Upper lobe of right lung (tissue), 1 donor: ENCODE data around the gene NOD2. TPM values are rescaled to one million over a fixed set of nuclear protein-coding genes. Genes with fewer than 3 reads are reported as not detected.
A peak's percentile ranks its signal among the peaks of the same experiment; 100 is the strongest.

ENCODE experiments used
- ATAC-seq: fragments of 200-7000 bp; cut with Tn5 transposase; one replicate; pipeline ENCODE4 v1.9.1; 2020; ENCODE audit warnings: mild to moderate bottlenecking, moderate library complexity
- DNase-seq: peaks from one replicate; pipeline ENCODE4 v3.0.0-alpha.2; 2020
- H3K27ac ChIP-seq: fragments of 200-600 bp; one replicate; pipeline ENCODE4 v1.8.0; 2022
- H3K27me3 ChIP-seq: fragments of 200-600 bp; one replicate; pipeline ENCODE4 v1.8.0; 2022; ENCODE audit warnings: mild to moderate bottlenecking
- H3K36me3 ChIP-seq: fragments of 200-600 bp; one replicate; pipeline ENCODE4 v1.8.0; 2022
- H3K4me1 ChIP-seq: fragments of 200-600 bp; one replicate; pipeline ENCODE4 v1.8.0; 2022
- H3K4me3 ChIP-seq: fragments of 200-600 bp; one replicate; pipeline ENCODE4 v1.8.0; 2022; ENCODE audit warnings: mild to moderate bottlenecking
- H3K9me3 ChIP-seq: fragments of 200-600 bp; one replicate; pipeline ENCODE4 v1.8.0; 2022
- intact Hi-C: fragments of 100-400 bp; cut with DNase I; formaldehyde crosslinking; loops from one replicate; pipeline ENCODE4 v1.11.0; 2022
- total RNA-seq: library from RNA; stranded (reverse); fragmentation: NEBNext Ultra II Directional; extraction: Animal tissue kit (Norgen Biotek cat#: 25700); gene quantifications from one replicate; pipeline ENCODE4 v1.2.1, GENCODE V29; 2021
- TF ChIP-seq, protein P1 (sequence below): fragments of 200-600 bp; IDR thresholded peaks from one replicate; pipeline ENCODE4 v1.8.0; 2022; ENCODE audit warnings: antibody characterized with exemption
- donor health status: DM: no; HTN: yes; CAD: no; lungs with severe emphysema.

The NOD2 gene
- total RNA-seq, 1 donor from 2014 or later: 4.2 TPM

DNA sequence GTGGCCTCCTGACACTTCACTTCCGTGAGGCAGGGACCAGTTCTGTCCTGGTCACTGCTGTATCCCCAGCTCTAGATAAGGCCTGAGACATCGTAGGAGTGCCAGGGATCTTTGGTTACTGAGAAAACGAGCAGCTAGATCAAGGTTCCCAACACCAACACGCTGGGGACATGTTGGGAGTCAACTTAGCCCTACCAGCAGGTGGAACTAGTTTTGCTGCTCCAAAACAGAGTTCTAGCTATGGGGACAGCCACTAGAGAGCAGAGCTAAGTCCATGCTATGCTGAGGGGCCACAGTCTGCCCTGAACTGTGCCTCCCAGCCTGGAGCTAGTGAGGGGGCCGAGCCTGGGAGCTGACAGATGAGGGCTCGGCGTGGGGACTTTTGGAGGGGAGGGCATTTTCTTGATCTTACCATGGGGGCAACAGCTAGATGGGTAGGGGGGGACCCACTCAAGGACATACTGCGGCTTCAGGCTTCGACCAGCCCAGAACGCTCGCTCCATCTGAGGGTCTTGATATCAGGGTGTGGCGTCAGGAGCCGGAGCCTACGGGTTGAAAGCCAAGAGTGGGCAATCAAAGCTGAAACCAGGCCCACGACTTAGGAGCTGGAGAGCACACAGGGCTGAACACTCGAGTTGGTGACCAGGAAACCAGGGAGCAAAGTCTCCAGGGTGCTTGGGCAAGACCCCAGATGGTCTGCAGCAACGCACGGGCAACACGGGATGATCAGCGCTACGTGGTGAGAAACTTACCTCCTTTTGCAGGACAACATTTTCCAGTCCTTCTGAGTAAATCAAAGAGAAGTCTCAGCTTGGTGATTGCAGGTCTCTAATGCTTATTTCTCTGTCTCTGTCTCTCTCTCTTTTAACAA lies 25.7 kb upstream of the NOD2 start:
- TF ChIP-seq, protein P1, sequence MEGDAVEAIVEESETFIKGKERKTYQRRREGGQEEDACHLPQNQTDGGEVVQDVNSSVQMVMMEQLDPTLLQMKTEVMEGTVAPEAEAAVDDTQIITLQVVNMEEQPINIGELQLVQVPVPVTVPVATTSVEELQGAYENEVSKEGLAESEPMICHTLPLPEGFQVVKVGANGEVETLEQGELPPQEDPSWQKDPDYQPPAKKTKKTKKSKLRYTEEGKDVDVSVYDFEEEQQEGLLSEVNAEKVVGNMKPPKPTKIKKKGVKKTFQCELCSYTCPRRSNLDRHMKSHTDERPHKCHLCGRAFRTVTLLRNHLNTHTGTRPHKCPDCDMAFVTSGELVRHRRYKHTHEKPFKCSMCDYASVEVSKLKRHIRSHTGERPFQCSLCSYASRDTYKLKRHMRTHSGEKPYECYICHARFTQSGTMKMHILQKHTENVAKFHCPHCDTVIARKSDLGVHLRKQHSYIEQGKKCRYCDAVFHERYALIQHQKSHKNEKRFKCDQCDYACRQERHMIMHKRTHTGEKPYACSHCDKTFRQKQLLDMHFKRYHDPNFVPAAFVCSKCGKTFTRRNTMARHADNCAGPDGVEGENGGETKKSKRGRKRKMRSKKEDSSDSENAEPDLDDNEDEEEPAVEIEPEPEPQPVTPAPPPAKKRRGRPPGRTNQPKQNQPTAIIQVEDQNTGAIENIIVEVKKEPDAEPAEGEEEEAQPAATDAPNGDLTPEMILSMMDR: no peak
- peaks cover 7% of the 10 kb centered on the region for H3K9me3 ChIP-seq
- ATAC-seq (no peak), DNase-seq (no peak)
- intact Hi-C loops: loop anchor here (10.0 kb wide), 1 partner anchor 293 kb away; no protein-coding TSS in a partner anchor
- peaks cover 8% of the 10 kb centered on the region for H3K4me1 ChIP-seq
- H3K27me3 ChIP-seq: no peaks in the 10 kb centered on the region
- H3K27ac ChIP-seq: peak overlapping the region; percentile 68
- H3K36me3 ChIP-seq: no peaks in the 10 kb centered on the region
- H3K4me3 ChIP-seq: no peak overlapping the region

DNA sequence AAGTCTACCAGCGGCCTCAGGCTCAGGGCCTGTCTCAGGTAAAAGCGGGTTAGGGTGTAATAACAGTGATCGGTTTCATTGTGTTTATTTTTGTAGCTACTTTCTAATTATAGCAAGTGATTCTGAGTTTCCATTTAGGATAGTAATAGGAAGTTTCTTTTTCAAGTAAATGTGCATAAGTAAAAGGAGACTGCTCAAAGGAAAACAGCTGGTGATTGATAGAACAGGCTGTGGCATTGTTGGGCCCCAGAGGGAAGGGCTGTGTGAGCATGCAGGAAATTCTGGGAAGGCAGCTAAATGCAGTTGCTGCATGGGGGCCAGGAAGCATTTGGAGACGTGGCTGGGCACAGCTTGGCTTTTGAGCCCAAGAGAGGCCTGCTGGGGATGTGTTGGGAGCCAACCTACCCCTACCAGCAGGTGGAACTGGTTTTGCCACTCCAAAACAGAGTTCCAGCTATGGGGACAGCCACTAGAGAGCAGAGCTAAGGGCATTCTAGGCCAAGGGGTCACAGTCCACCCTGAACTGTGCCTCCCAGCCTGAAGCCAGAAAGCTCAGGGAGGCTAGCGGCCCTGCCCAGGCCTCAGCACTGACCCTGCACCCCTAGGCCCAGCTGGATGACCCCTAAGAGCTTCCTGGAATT lies 24.9 kb upstream of the NOD2 start:
- Histone ChIP-seq H3K9me3 (peaks cover 7% of the 10 kb centered on the region), H3K4me1 (peaks cover 8% of the 10 kb centered on the region), H3K36me3 (no peaks in the 10 kb centered on the region), H3K27me3 (no peaks in the 10 kb centered on the region), H3K4me3 (no peak overlapping the region), H3K27ac (peak overlapping the region; percentile 36)
- ATAC-seq (peak; percentile 71), DNase-seq (no peak)
- intact Hi-C loops: loop anchor here (10.0 kb wide), 1 partner anchor 294 kb away; no protein-coding TSS in a partner anchor
- TF ChIP-seq, protein P1: no peak

DNA sequence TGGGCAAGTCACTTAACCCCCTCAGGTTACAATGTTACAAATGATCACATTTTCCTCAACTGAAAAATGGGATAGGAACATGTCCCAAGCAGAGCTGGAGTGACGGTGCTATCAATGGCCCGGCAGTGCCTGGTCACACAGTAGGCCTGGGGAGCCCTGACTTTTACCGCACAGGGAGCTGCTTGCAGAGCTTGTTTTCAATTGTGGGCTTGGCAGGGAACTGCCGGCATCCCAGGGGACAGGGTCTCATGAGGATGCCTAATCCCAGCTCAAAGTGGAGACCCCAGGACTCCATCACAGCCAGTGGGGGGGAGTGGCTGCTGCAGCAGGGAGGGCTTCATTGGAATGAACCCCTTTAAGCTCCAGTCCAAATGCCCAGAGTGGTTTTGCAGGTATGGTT lies 23.7 kb upstream of the NOD2 start:
- peaks cover 5% of the 10 kb centered on the region for H3K4me1 ChIP-seq
- intact Hi-C loops: loop anchor here (10.0 kb wide), 1 partner anchor 295 kb away; no protein-coding TSS in a partner anchor
- TF ChIP-seq, protein P1: no peak
- H3K27me3 ChIP-seq: no peaks in the 10 kb centered on the region
- ATAC-seq (no peak), DNase-seq (no peak)
- no peak overlapping the region for H3K4me3 ChIP-seq
- H3K9me3 ChIP-seq: peaks cover 7% of the 10 kb centered on the region
- H3K36me3 ChIP-seq: no peaks in the 10 kb centered on the region
- no peak overlapping the region for H3K27ac ChIP-seq

DNA sequence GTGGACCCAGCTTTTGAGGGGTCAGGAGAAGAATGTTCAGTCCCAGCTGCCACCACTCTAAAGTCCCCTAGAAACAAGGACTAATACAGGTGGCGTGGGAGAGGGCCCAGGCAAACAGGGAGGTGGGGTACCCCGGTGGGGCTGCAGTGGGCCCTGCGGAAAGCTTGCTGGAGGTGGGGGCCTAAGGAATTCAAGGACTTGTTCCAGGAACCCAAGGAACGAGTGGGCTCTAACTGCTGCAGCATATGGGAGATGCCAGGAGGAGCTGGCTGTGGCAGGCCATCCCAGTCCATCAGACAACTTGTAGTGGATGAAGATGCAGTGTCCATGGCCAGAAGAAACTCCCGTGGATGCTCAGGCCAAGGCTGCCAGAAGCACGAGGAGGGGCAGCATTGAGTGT lies 22.9 kb upstream of the NOD2 start:
- Histone ChIP-seq H3K9me3 (peaks cover 7% of the 10 kb centered on the region), H3K27ac (no peak overlapping the region), H3K4me1 (no peaks in the 10 kb centered on the region), H3K36me3 (no peaks in the 10 kb centered on the region), H3K4me3 (no peak overlapping the region), H3K27me3 (no peaks in the 10 kb centered on the region)
- no peak for DNase-seq
- TF ChIP-seq, protein P1: no peak
- no peak for ATAC-seq
- intact Hi-C loops: no loop called here

DNA sequence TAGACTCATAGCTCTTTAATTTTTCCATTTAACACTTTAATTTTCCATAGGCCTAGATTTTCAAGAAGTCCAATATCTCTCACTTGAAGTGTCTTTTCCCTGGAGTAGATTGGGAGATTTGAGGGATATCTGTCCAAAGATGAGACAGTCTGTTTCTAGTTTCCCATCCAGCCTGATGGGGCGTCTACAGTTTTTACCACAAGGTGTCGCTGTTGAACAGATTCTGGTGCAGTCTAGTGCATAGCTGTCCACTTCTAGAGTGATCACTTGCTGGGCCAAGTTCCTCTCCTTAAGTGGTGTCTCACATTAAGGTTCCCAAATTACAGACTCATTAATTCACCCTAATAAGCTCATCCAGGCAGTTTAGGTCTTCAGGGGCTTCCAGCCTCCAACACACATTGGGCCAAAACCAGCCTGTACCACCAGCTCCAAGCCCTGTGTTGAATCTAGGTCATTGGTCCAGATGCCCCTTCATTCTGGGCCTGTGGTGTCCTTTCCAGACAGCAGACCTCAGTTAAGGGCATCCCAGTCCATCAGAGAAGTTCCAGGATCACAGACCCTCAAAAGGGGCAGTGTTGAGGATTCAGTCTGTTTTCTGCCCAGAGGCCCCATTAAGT lies 21.7 kb upstream of the NOD2 start:
- ATAC-seq (peak; percentile 11), DNase-seq (no peak)

More for the DNA sequence above, 21.7 kb upstream of the NOD2 start:
- peaks cover 1% of the 10 kb centered on the region for H3K36me3 ChIP-seq
- H3K27me3 ChIP-seq: no peaks in the 10 kb centered on the region
- peaks cover 2% of the 10 kb centered on the region for H3K4me1 ChIP-seq
- TF ChIP-seq, protein P1: peak; percentile 52
- intact Hi-C loops: no loop called here
- H3K9me3 ChIP-seq: peaks cover 7% of the 10 kb centered on the region
- H3K27ac ChIP-seq: no peak overlapping the region
- no peak overlapping the region for H3K4me3 ChIP-seq
